SU-DHL-6 (cell line): Measurements from ENCODE around the gene SLC8A1.

ENCODE experiments used
- H2AFZ ChIP-seq: fragments of 200-600 bp; sonication (generic); 2 replicates; pipeline ENCODE4 v1.6.1; 2014; ENCODE audit warnings: low read depth, mild to moderate bottlenecking, moderate library complexity, mixed read lengths, antibody characterized with exemption, low read length; ENCODE audit not compliant: severe bottlenecking
- H3F3A ChIP-seq: fragments of 200-600 bp; shearing (Covaris generic); 2 replicates; pipeline ENCODE4 v1.6.0; 2016; ENCODE audit warnings: antibody characterized with exemption, mild to moderate bottlenecking; ENCODE audit not compliant: insufficient read depth
- H3K27ac ChIP-seq: fragments of 200-600 bp; sonication (generic); 2 replicates; pipeline ENCODE4 v1.5.1; 2016; ENCODE audit warnings: low read depth, mild to moderate bottlenecking, low read length, moderate library complexity, mixed read lengths
- H3K27me3 ChIP-seq: fragments of 200-600 bp; sonication (generic), shearing (Covaris generic); 2 replicates; pipeline ENCODE4 v1.6.0; 2014; ENCODE audit warnings: mild to moderate bottlenecking, low read length
- H3K36me3 ChIP-seq: fragments of 200-600 bp; sonication (generic); 2 replicates; pipeline ENCODE4 v1.6.1; 2014; ENCODE audit warnings: mild to moderate bottlenecking, low read length, mixed read lengths
- H3K4me2 ChIP-seq: fragments of 300-600, 200-600 bp; shearing (Covaris generic), sonication (generic); 2 replicates; pipeline ENCODE4 v1.6.0; 2014; ENCODE audit warnings: low read length, low read depth, mild to moderate bottlenecking; ENCODE audit not compliant: poor library complexity, severe bottlenecking
- H3K4me3 ChIP-seq: fragments of 200-600 bp; sonication (generic); 2 replicates; pipeline ENCODE4 v1.5.1; 2014; ENCODE audit warnings: antibody characterized with exemption, low read length, mild to moderate bottlenecking, mixed read lengths; ENCODE audit not compliant: insufficient read depth, poor library complexity, severe bottlenecking
- H3K79me2 ChIP-seq: fragments of 200-600 bp; sonication (generic); 2 replicates; pipeline ENCODE4 v1.6.1; 2014; ENCODE audit warnings: mild to moderate bottlenecking, low read length, moderate library complexity; ENCODE audit not compliant: insufficient read depth
- H3K9ac ChIP-seq: fragments of 200-600 bp; sonication (generic); 2 replicates; pipeline ENCODE4 v1.7.0; 2014; ENCODE audit warnings: mild to moderate bottlenecking, low read length
- H3K9me2 ChIP-seq: fragments of 200-600 bp; sonication (generic); replicated peaks from 2 replicates; pipeline ENCODE4 v1.6.1; 2014; ENCODE audit warnings: low read length; ENCODE audit not compliant: insufficient read depth
- H3K9me3 ChIP-seq: fragments of 200-600 bp; sonication (generic); 2 replicates; pipeline ENCODE4 v1.6.1; 2014; ENCODE audit warnings: low read length, mixed read lengths; ENCODE audit not compliant: insufficient read depth
- H4K20me1 ChIP-seq: fragments of 200-600 bp; sonication (generic); 2 replicates; pipeline ENCODE4 v1.6.1; 2014; ENCODE audit warnings: low read depth, mild to moderate bottlenecking, antibody characterized with exemption, low read length, moderate library complexity, mixed read lengths
- EZH2phosphoT487 ChIP-seq: fragments of 200-600 bp; sonication (generic), shearing (Covaris generic); conservative IDR thresholded peaks from 2 replicates; pipeline ENCODE4 v1.6.1; 2018; ENCODE audit warnings: mild to moderate bottlenecking, antibody characterized with exemption, low read length, moderate library complexity, mixed read lengths
- TF ChIP-seq, protein P1 (sequence below): fragments of 200-600 bp; sonication (generic); IDR thresholded peaks from one replicate; pipeline ENCODE4 v1.5.1; 2017; ENCODE audit warnings: antibody characterized with exemption, mild to moderate bottlenecking, low read length, moderate library complexity; ENCODE audit not compliant: insufficient read depth, poor library complexity, severe bottlenecking

SLC8A1 gene

DNA sequence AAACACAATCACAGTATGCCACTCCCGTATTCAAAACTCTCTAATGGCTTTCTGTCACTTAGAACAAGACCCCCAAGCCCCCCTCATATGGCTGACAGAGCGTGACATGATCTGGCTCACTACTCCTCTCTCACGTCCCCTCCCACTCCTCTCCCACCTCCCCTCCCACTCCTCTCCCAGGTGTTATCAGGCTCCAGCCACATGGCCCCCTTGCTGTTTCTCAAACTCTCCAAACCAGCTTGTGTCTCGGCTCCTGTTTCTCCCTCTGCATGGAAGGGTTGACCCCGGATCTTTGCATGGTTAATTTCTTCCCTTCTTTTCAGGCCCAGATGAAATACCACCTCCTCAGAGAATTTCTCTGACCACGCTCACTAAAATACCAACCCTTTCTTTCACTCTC, 180.8 kb downstream of the SLC8A1 start:
- H3K9me2 ChIP-seq, result no peaks in the 10 kb centered on the region
- H4K20me1 ChIP-seq, result no peaks in the 10 kb centered on the region
- H2AFZ ChIP-seq, result no peak overlapping the region
- no peak overlapping the region for H3K27ac ChIP-seq
- TF ChIP-seq, protein P1, sequence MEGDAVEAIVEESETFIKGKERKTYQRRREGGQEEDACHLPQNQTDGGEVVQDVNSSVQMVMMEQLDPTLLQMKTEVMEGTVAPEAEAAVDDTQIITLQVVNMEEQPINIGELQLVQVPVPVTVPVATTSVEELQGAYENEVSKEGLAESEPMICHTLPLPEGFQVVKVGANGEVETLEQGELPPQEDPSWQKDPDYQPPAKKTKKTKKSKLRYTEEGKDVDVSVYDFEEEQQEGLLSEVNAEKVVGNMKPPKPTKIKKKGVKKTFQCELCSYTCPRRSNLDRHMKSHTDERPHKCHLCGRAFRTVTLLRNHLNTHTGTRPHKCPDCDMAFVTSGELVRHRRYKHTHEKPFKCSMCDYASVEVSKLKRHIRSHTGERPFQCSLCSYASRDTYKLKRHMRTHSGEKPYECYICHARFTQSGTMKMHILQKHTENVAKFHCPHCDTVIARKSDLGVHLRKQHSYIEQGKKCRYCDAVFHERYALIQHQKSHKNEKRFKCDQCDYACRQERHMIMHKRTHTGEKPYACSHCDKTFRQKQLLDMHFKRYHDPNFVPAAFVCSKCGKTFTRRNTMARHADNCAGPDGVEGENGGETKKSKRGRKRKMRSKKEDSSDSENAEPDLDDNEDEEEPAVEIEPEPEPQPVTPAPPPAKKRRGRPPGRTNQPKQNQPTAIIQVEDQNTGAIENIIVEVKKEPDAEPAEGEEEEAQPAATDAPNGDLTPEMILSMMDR, result no peak
- TF ChIP-seq EZH2phosphoT487, result no peak
- H3F3A ChIP-seq, result no peaks in the 10 kb centered on the region
- H3K36me3 ChIP-seq, result no peaks in the 10 kb centered on the region
- no peak overlapping the region for H3K9ac ChIP-seq
- no peaks in the 10 kb centered on the region for H3K79me2 ChIP-seq
- no peak overlapping the region for H3K4me3 ChIP-seq
- H3K27me3 ChIP-seq, result no peaks in the 10 kb centered on the region
- no peaks in the 10 kb centered on the region for H3K9me3 ChIP-seq
- H3K4me2 ChIP-seq, result no peak overlapping the region

DNA sequence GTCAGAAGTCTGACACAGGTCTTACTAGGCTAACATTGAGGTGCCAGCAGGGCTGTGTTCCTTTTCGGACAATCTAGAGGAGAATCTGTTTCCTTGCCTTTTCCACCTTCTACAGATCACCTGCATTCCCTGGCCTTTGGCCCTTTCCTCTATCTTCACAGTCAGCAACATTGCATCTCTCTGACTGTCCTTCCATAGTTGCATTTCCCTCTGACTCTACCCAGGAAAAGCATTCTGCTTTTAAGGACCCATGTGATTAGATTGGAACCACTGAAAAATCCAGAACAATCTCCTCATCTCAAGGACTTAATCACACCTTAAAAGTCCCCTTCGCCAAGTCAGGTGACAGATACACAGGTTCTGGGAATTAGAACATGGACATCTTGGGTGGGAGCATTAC, 181.5 kb downstream of the SLC8A1 start:
- no peak for TF ChIP-seq EZH2phosphoT487
- TF ChIP-seq, protein P1, result no peak

DNA sequence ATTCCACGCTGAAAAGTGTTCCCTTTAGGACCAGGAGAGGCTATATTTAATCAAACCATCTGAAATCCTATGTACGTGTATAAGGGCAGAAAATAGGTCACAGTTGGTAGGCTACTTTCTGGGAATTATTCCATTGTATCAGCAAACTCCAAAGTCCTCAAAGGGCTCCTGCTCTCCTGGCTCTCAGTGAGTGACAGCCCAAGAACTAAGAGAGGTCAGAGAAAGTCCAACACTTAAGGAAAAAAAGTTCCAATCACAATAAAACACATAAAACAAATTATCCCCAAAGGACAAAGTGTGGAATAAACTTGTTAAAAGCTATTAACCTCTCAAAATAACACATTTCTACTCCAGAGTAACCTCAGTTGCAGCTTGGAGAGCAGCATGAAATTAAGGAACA, 183.3 kb downstream of the SLC8A1 start:
- Histone ChIP-seq H3F3A (no peaks in the 10 kb centered on the region), H3K79me2 (no peaks in the 10 kb centered on the region), H4K20me1 (no peaks in the 10 kb centered on the region), H3K4me2 (no peak overlapping the region), H3K9me2 (no peaks in the 10 kb centered on the region), H3K4me3 (no peak overlapping the region), H3K36me3 (no peaks in the 10 kb centered on the region), H3K27ac (no peak overlapping the region), H3K9me3 (no peaks in the 10 kb centered on the region), H3K9ac (no peak overlapping the region), H2AFZ (no peak overlapping the region), H3K27me3 (no peaks in the 10 kb centered on the region)
- TF ChIP-seq EZH2phosphoT487, result no peak
- TF ChIP-seq, protein P1, result no peak

More for the DNA sequence above, 181.5 kb downstream of the SLC8A1 start:
- no peak overlapping the region for H3K9ac ChIP-seq
- H3K36me3 ChIP-seq, result no peaks in the 10 kb centered on the region
- no peak overlapping the region for H2AFZ ChIP-seq
- H3F3A ChIP-seq, result no peaks in the 10 kb centered on the region
- no peak overlapping the region for H3K4me2 ChIP-seq
- H4K20me1 ChIP-seq, result no peaks in the 10 kb centered on the region
- no peaks in the 10 kb centered on the region for H3K27me3 ChIP-seq
- no peak overlapping the region for H3K4me3 ChIP-seq
- no peak overlapping the region for H3K27ac ChIP-seq
- H3K79me2 ChIP-seq, result no peaks in the 10 kb centered on the region
- H3K9me3 ChIP-seq, result no peaks in the 10 kb centered on the region
- H3K9me2 ChIP-seq, result no peaks in the 10 kb centered on the region

DNA sequence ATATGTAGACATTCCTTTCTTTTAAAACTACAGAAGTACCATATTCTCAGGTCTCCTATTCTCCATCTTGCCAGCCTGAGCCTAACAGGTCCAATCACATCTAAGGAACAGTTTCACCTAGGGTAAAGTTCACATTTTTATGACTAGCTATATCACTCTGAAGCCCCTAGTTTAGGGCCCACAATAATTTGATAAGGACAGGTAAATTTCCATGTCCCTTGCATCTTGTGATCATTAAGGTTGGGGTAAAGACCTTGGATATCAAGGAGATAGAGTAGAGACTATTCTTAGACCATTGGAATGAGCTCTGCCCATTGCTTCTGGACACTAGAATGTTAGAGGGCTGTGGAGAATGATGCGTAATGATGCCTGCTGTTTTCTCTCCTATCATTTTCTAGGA, 185.7 kb downstream of the SLC8A1 start:
- H3K9ac ChIP-seq, result no peak overlapping the region
- no peak overlapping the region for H3K4me2 ChIP-seq
- H3K9me2 ChIP-seq, result no peaks in the 10 kb centered on the region
- no peak overlapping the region for H3K27ac ChIP-seq
- H3F3A ChIP-seq, result no peaks in the 10 kb centered on the region
- no peak overlapping the region for H2AFZ ChIP-seq
- no peaks in the 10 kb centered on the region for H3K36me3 ChIP-seq
- no peak overlapping the region for H3K4me3 ChIP-seq
- no peaks in the 10 kb centered on the region for H3K9me3 ChIP-seq
- H3K27me3 ChIP-seq, result no peaks in the 10 kb centered on the region
- TF ChIP-seq EZH2phosphoT487, result no peak
- TF ChIP-seq, protein P1, result no peak
- no peaks in the 10 kb centered on the region for H3K79me2 ChIP-seq
- H4K20me1 ChIP-seq, result no peaks in the 10 kb centered on the region
